Mesendoderm (in vitro differentiated cells): Measurements from ENCODE around the gene EIF3D.

Experiments used
- DNase-seq: peaks from one replicate; pipeline ENCODE4 v3.0.0; 2013
- H2AK5ac ChIP-seq: 2 replicates; pipeline ENCODE4 v1.6.1; 2013; ENCODE audit warnings: low read length, inconsistent platforms
- H2BK120ac ChIP-seq: 2 replicates; pipeline ENCODE4 v1.6.1; 2013; ENCODE audit warnings: low read depth, mild to moderate bottlenecking, low read length, moderate library complexity, mixed read lengths
- H2BK15ac ChIP-seq: replicated peaks from 2 replicates; pipeline ENCODE4 v1.6.1; 2013; ENCODE audit warnings: low read depth, mild to moderate bottlenecking, moderate library complexity
- H2BK5ac ChIP-seq: 2 replicates; pipeline ENCODE4 v1.6.1; 2013; ENCODE audit warnings: low read length, inconsistent platforms
- H3K18ac ChIP-seq: 2 replicates; pipeline ENCODE4 v1.6.1; 2013; ENCODE audit warnings: mild to moderate bottlenecking, low read length, mixed read lengths
- H3K23ac ChIP-seq: one replicate; pipeline ENCODE4 v1.6.1; 2013; ENCODE audit warnings: low read length
- H3K27ac ChIP-seq: 2 replicates; pipeline ENCODE4 v1.5.1; 2013; ENCODE audit warnings: low read depth, mild to moderate bottlenecking, inconsistent platforms, low read length, moderate library complexity
- H3K27me3 ChIP-seq: 2 replicates; pipeline ENCODE4 v1.6.1; 2013; ENCODE audit warnings: low read length, control low read depth, mild to moderate bottlenecking, inconsistent platforms; ENCODE audit not compliant: insufficient read depth, poor library complexity
- H3K36me3 ChIP-seq: 2 replicates; pipeline ENCODE4 v1.6.1; 2013; ENCODE audit warnings: low read length, inconsistent platforms; ENCODE audit not compliant: control insufficient read depth, insufficient read depth
- H3K4ac ChIP-seq: one replicate; pipeline ENCODE4 v1.6.1; 2013; ENCODE audit warnings: low read depth, mild to moderate bottlenecking, low read length, moderate library complexity
- H3K4me1 ChIP-seq: 2 replicates; pipeline ENCODE4 v1.6.1; 2013; ENCODE audit warnings: low read depth, low read length, inconsistent platforms; ENCODE audit not compliant: control insufficient read depth
- H3K4me2 ChIP-seq: 2 replicates; pipeline ENCODE4 v1.6.1; 2013; ENCODE audit warnings: low read length
- H3K4me3 ChIP-seq: 2 replicates; pipeline ENCODE4 v1.5.1; 2013; ENCODE audit warnings: mild to moderate bottlenecking, low read length
- H3K56ac ChIP-seq: one replicate; pipeline ENCODE4 v1.6.1; 2013; ENCODE audit warnings: low read length
- H3K79me1 ChIP-seq: 2 replicates; pipeline ENCODE4 v1.6.1; 2013; ENCODE audit warnings: low read length, inconsistent platforms
- H3K79me2 ChIP-seq: 2 replicates; pipeline ENCODE4 v1.6.1; 2013; ENCODE audit warnings: mild to moderate bottlenecking, low read length; ENCODE audit not compliant: control insufficient read depth, insufficient read depth
- H3K9ac ChIP-seq: 2 replicates; pipeline ENCODE4 v1.6.1; 2013; ENCODE audit warnings: low read length, inconsistent platforms
- H4K5ac ChIP-seq: one replicate; pipeline ENCODE4 v1.6.1; 2013; ENCODE audit warnings: low read length
- H4K8ac ChIP-seq: one replicate; pipeline ENCODE4 v1.6.1; 2013; ENCODE audit warnings: low read depth, mild to moderate bottlenecking, control low read depth, low read length, moderate library complexity
- WGBS: extraction: QIAGEN DNeasy Blood & Tissue Kit; methylation state at CpG from one replicate; pipeline ENCODE4 v1.1.7; 2013; ENCODE audit warnings: low lambda C conversion rate, missing lambda C conversion rate; ENCODE audit not compliant: insufficient coverage; ENCODE audit errors: extremely low coverage; 5-methylcytosine and 5-hydroxymethylcytosine counted together

EIF3D gene

GRCh38 chr22:36475341-36475740 lies 53.6 kb downstream of the EIF3D start:
- H3K18ac ChIP-seq = no peak overlapping the region
- H3K27ac ChIP-seq = no peak overlapping the region
- H3K4me1 ChIP-seq = no peaks in the 10 kb centered on the region
- H3K79me1 ChIP-seq = no peaks in the 10 kb centered on the region
- no peak overlapping the region for H3K4me3 ChIP-seq
- H2BK5ac ChIP-seq = no peak overlapping the region
- no peak overlapping the region for H3K4me2 ChIP-seq
- no peak overlapping the region for H2BK15ac ChIP-seq
- WGBS = no CpG with 5 or more reads among the region's 6 CpGs
- no peak overlapping the region for H2BK120ac ChIP-seq
- no peak overlapping the region for H2AK5ac ChIP-seq
- H3K36me3 ChIP-seq = peaks cover 4% of the 10 kb centered on the region
- H4K8ac ChIP-seq = no peak overlapping the region
- no peak overlapping the region for H4K5ac ChIP-seq
- no peaks in the 10 kb centered on the region for H3K27me3 ChIP-seq
- H3K4ac ChIP-seq = no peak overlapping the region
- no peak for DNase-seq
- no peak overlapping the region for H3K56ac ChIP-seq
- no peaks in the 10 kb centered on the region for H3K79me2 ChIP-seq
- no peak overlapping the region for H3K9ac ChIP-seq
- no peak overlapping the region for H3K23ac ChIP-seq

- DNase-seq = no peak
- no peaks in the 10 kb centered on the region for H3K79me1 ChIP-seq
- H3K79me2 ChIP-seq = no peaks in the 10 kb centered on the region
- no peak overlapping the region for H2AK5ac ChIP-seq
- no peak overlapping the region for H3K4me3 ChIP-seq
- no CpG with 5 or more reads among the region's 13 CpGs for WGBS
- H2BK120ac ChIP-seq = no peak overlapping the region
- H3K36me3 ChIP-seq = peaks cover 4% of the 10 kb centered on the region
- H3K27me3 ChIP-seq = no peaks in the 10 kb centered on the region
- no peak overlapping the region for H3K4me2 ChIP-seq
- H3K56ac ChIP-seq = no peak overlapping the region
- H2BK15ac ChIP-seq = no peak overlapping the region
- H4K8ac ChIP-seq = no peak overlapping the region
- H3K27ac ChIP-seq = no peak overlapping the region
- H4K5ac ChIP-seq = no peak overlapping the region
- H3K4ac ChIP-seq = no peak overlapping the region
- H2BK5ac ChIP-seq = no peak overlapping the region
- H3K9ac ChIP-seq = no peak overlapping the region
- H3K23ac ChIP-seq = no peak overlapping the region
- no peaks in the 10 kb centered on the region for H3K4me1 ChIP-seq
- no peak overlapping the region for H3K18ac ChIP-seq
Observed at GRCh38 chr22:36472689-36473088, 56.3 kb downstream of the EIF3D start.

GRCh38 chr22:36471341-36471821 lies 57.6 kb downstream of the EIF3D start:
- no CpG with 5 or more reads among the region's 14 CpGs for WGBS
- no peak overlapping the region for H3K27ac ChIP-seq

GRCh38 chr22:36470994-36471331 lies 58.0 kb downstream of the EIF3D start:
- Histone ChIP-seq H3K4me1 (no peaks in the 10 kb centered on the region), H2BK120ac (no peak overlapping the region), H2AK5ac (no peak overlapping the region), H3K79me1 (no peaks in the 10 kb centered on the region), H3K9ac (no peak overlapping the region), H3K27ac (no peak overlapping the region), H2BK5ac (no peak overlapping the region), H3K4ac (no peak overlapping the region), H4K5ac (no peak overlapping the region), H4K8ac (no peak overlapping the region), H3K27me3 (no peaks in the 10 kb centered on the region), H3K79me2 (no peaks in the 10 kb centered on the region), H3K56ac (no peak overlapping the region), H2BK15ac (no peak overlapping the region), H3K18ac (no peak overlapping the region), H3K36me3 (peaks cover 3% of the 10 kb centered on the region), H3K4me2 (no peak overlapping the region), H3K4me3 (no peak overlapping the region), H3K23ac (no peak overlapping the region)
- no peak for DNase-seq
- WGBS = no CpG with 5 or more reads among the region's 10 CpGs

More at GRCh38 chr22:36471341-36471821, 57.6 kb downstream of the EIF3D start:
- peaks cover 4% of the 10 kb centered on the region for H3K36me3 ChIP-seq
- H3K9ac ChIP-seq = no peak overlapping the region
- no peak for DNase-seq
- no peak overlapping the region for H2BK120ac ChIP-seq
- no peak overlapping the region for H2BK5ac ChIP-seq
- no peak overlapping the region for H3K4ac ChIP-seq
- H3K23ac ChIP-seq = no peak overlapping the region
- H4K8ac ChIP-seq = no peak overlapping the region
- no peak overlapping the region for H3K4me2 ChIP-seq
- H3K79me1 ChIP-seq = no peaks in the 10 kb centered on the region
- H3K27me3 ChIP-seq = no peaks in the 10 kb centered on the region
- no peak overlapping the region for H3K18ac ChIP-seq
- no peaks in the 10 kb centered on the region for H3K4me1 ChIP-seq
- no peaks in the 10 kb centered on the region for H3K79me2 ChIP-seq
- H2BK15ac ChIP-seq = no peak overlapping the region
- no peak overlapping the region for H4K5ac ChIP-seq
- no peak overlapping the region for H3K4me3 ChIP-seq
- no peak overlapping the region for H2AK5ac ChIP-seq
- H3K56ac ChIP-seq = no peak overlapping the region

GRCh38 chr22:36470162-36470993 lies 58.6 kb downstream of the EIF3D start:
- Histone ChIP-seq H3K23ac (no peak overlapping the region), H2BK120ac (no peak overlapping the region), H3K27ac (no peak overlapping the region)

More at GRCh38 chr22:36470162-36470993, 58.6 kb downstream of the EIF3D start:
- no peaks in the 10 kb centered on the region for H3K27me3 ChIP-seq
- peak overlapping the region; percentile 57 for H3K9ac ChIP-seq
- no peaks in the 10 kb centered on the region for H3K4me1 ChIP-seq
- H4K8ac ChIP-seq = no peak overlapping the region
- H3K4me3 ChIP-seq = no peak overlapping the region
- WGBS = no CpG with 5 or more reads among the region's 14 CpGs
- no peak overlapping the region for H3K18ac ChIP-seq
- H3K56ac ChIP-seq = peak overlapping the region; percentile 89
- no peaks in the 10 kb centered on the region for H3K79me2 ChIP-seq
- peak; percentile 91 for DNase-seq
- H2BK15ac ChIP-seq = no peak overlapping the region
- H3K36me3 ChIP-seq = no peaks in the 10 kb centered on the region
- no peak overlapping the region for H4K5ac ChIP-seq
- H3K4me2 ChIP-seq = no peak overlapping the region
- no peak overlapping the region for H2BK5ac ChIP-seq
- peak overlapping the region; percentile 86 for H2AK5ac ChIP-seq
- H3K79me1 ChIP-seq = no peaks in the 10 kb centered on the region
- no peak overlapping the region for H3K4ac ChIP-seq
